ENCODE data around the gene PTPRJ.

PTPRJ gene

DNA sequence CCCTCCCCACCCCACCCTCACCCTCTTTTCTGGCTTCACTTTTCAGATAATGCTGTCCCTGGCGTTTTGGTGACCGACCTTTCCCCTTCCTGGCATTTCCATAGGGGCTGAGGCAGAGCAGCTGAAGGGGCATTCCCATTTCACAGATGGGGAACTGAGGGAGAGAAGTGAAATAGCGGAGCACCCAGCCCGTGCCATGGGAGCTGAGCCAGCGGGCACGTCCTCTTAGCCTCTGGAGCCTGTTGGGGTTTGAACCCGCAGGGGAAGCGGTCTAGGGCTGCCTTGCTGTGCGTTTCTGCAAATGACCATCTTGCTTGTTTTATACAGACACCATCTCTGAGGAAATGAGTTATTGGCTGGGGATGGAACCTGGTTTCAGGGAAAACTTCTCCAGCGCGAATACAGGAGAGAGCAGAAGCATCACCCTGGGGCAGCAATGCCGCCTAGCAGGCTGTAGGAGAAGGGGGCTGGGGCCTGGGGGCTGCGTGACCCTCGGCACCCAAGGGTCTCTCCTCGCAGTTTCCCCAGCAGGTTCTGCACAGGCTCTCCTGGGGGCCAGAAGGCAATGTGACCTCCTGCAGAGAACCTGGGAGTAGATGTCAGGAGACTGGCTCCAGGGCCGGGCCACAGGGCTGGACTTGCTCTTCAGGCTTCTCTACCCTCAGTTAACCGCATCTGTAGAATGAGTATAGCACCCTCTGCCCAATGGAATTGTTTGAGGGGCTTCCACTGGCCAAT lies 1.5 kb downstream of the PTPRJ start:
- TF ChIP-seq, protein P1, sequence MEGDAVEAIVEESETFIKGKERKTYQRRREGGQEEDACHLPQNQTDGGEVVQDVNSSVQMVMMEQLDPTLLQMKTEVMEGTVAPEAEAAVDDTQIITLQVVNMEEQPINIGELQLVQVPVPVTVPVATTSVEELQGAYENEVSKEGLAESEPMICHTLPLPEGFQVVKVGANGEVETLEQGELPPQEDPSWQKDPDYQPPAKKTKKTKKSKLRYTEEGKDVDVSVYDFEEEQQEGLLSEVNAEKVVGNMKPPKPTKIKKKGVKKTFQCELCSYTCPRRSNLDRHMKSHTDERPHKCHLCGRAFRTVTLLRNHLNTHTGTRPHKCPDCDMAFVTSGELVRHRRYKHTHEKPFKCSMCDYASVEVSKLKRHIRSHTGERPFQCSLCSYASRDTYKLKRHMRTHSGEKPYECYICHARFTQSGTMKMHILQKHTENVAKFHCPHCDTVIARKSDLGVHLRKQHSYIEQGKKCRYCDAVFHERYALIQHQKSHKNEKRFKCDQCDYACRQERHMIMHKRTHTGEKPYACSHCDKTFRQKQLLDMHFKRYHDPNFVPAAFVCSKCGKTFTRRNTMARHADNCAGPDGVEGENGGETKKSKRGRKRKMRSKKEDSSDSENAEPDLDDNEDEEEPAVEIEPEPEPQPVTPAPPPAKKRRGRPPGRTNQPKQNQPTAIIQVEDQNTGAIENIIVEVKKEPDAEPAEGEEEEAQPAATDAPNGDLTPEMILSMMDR (conservative IDR thresholded peaks at IDR 0.05; ENCODE audit: low read depth) = no peak
- no peak for DNase-seq (ENCODE audit: low spot score)
- ChIA-PET CTCF (no interaction called here), POLR2A (ENCODE audit: low non-redundant PET) (no interaction called here)
- H3K27ac ChIP-seq = no peak overlapping the region

DNA sequence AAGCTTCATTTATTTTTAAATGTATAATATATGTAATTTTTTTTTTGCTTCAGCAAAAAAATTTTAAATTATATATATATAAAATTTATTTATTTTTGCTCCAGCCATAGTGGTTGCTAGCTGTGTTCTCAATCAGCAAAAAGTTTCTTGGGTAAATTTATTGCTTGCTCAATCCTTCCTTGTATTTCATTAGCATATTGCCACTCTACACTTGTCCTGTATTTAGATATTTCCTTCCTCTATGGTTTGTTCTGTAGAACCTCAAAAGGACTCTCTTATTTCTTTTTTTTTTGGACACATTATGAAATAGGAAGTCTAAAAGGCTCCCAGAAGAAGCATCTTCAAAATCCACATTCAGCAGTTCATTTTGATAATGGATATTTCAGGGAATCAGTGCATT lies 2.3 kb downstream of the PTPRJ start:
- TF ChIP-seq, protein P1 (conservative IDR thresholded peaks at IDR 0.05; ENCODE audit: low read depth) = no peak
- H3K27ac ChIP-seq = no peak overlapping the region
- POLR2A ChIA-PET (ENCODE audit: low non-redundant PET) = no interaction called here
- no peak for DNase-seq (ENCODE audit: low spot score)
- CTCF ChIA-PET = no interaction called here

DNA sequence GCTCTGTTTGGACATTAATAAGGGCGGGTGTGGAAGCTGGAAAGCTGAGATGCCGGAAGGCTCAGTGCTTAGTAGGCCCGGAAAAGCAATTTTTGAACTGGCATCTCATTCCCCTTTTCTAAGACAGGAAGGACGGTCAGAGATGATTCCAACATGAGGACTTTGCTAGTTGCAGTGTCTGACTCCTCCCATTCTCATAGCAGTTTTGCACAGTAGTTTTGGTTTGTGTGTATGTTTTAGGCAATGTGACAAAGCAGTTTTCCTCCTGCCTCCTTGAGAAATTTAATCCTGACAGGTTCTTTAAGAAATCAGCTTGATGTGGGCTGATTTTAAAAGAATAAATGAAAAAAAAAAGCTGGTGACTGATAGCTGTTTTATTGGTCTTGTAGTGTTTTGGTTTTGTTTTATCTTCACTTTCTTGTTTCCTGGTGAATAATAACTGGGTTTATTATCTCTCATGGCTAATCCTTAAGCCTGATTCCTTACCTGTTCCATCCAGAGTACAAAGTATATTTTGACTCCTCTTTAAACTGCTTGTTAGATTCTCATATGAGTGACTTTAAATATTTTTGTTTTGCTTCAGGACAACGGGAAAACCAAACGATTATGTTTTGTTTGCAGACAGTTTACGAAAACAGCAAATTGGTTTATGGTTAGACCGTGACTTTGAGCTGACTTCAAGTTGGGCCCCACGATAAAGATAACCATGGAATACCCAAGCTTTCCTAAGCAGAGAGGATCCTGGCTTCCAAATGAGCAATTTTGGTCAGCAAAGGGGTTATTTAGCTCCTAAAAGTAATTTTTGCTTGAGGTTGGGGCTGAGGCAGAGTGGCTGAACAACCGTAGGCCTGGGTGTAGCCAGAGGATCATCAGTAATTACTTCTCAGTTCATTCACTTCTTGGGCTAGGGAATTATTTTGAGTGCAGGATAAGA lies 3.4 kb downstream of the PTPRJ start:
- POLR2A ChIA-PET (ENCODE audit: low non-redundant PET) = interaction anchor here (0.6 kb wide), 1 partner anchor 59 kb away, joined by 3 read pairs; no protein-coding TSS in a partner anchor
- CTCF ChIA-PET = interaction anchor here (0.7 to 0.9 kb wide), 4 partner anchors 17 to 125 kb away, joined by 3 to 4 read pairs (median 4); no protein-coding TSS in a partner anchor
- no peak overlapping the region for H3K27ac ChIP-seq
- TF ChIP-seq, protein P1 (conservative IDR thresholded peaks at IDR 0.05; ENCODE audit: low read depth) = no peak
- DNase-seq (ENCODE audit: low spot score) = no peak

DNA sequence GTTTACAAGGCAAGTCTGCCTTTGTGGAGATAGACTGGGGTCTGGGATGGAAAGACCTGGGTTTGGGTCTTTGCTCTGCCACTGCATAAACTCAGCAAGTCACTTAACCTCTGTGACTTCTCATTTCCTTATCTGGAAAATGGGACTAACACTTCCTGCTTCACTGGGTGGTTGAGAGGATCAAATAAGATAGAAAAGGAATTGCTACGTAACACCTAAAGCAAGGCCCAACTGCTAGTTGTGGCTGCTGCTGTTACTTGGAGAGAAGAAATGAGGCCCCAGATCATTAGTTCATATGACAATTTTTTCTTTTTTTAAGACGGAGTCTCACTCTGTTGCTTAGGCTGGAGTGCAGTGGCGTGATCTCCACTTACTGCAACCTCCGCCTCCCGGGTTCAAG lies 5.9 kb downstream of the PTPRJ start:
- POLR2A ChIA-PET (ENCODE audit: low non-redundant PET) = no interaction called here
- no peak overlapping the region for H3K27ac ChIP-seq
- TF ChIP-seq, protein P1 (conservative IDR thresholded peaks at IDR 0.05; ENCODE audit: low read depth) = no peak
- no peak for DNase-seq (ENCODE audit: low spot score)
- CTCF ChIA-PET = no interaction called here

DNA sequence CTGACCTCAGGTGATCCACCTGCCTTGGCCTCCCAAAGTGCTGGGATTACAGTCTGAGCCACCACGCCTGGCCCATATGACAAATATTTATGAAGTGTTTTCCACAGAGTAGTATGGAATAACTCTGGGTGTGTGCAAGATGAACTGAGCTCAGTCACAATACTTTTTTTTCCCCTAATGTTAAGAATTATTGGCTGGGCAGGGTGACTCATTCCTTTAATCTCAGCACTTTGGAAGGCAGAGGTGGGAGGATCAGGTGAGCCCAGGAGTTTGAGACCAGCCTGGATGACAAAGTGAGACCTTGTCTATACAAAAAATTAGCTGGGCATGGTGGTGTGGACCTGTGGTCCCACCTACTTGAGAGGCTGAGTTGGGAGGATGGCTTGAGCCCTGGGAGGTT lies 6.4 kb downstream of the PTPRJ start:
- DNase-seq (ENCODE audit: low spot score) = no peak
- no peak overlapping the region for H3K27ac ChIP-seq
- TF ChIP-seq, protein P1 (conservative IDR thresholded peaks at IDR 0.05; ENCODE audit: low read depth) = no peak
- CTCF ChIA-PET = no interaction called here
- POLR2A ChIA-PET (ENCODE audit: low non-redundant PET) = no interaction called here

DNA sequence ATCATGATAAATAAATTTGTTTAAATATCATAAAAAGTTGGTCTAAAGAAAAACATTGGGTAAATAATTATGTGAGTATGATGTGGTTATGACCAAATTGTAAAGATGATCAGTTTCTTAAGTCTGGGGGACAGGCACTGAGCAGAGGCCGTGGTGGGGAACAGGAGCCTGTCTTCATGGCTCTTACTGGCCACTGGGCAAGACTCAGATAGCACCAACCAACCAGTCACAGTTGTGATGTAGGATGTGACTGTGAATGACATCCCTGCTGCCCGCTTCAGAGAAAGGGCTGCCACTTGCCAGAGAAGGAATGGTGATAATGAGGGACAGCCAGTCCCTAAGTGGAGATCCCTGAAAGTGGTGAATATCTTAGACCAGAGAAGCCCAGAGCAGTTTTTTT lies 7.0 kb downstream of the PTPRJ start:
- TF ChIP-seq, protein P1 (conservative IDR thresholded peaks at IDR 0.05; ENCODE audit: low read depth) = no peak
- DNase-seq (ENCODE audit: low spot score) = no peak
- POLR2A ChIA-PET (ENCODE audit: low non-redundant PET) = no interaction called here
- no peak overlapping the region for H3K27ac ChIP-seq
- CTCF ChIA-PET = no interaction called here
